ENCODE data around the gene NR3C1.
"Not testable (repeated sequence)": the region's sequence is repeated elsewhere in the genome, so short reads cannot be mapped to it uniquely, and the experiment has no call there.

Gene NR3C1

GRCh38 chr5:143329843-143330242 lies 73.6 kb downstream of the NR3C1 start:
- DNase-seq: no peak

- no peak for DNase-seq
Observed at GRCh38 chr5:143328589-143329220, 74.8 kb downstream of the NR3C1 start.

- DNase-seq: not testable (repeated sequence)
Observed at GRCh38 chr5:143325086-143325485, 78.4 kb downstream of the NR3C1 start.

DNA sequence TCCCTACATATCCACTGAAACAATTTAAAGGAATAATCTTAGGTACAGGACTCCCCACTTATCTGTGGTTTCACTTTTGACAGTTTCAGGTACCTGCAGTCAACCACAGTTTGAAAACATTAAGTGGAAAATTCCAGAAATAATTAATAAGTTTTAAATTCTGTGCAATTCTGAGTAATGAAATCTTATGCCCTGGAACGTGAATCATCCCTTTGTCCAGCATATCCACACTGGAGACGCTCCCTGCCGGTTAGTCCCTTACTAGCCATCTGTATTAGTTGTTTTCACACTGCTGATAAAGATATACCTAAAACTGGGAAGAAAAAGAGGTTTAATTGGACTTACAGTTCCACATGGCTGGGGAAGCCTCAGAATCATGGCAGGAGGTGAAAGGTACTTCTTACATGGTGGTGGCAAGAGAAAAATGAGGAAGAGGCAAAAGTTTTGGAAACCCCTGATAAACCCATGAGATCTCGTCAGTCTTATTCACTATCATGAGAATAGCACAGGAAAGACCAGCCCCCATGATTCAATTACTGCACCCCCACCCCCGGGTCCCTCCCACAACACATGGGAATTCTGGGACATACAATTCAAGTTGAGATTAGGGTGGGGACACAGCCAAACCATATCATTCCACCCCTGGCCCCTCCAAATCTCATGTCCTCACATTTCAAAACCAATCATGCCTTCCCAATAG lies 80.4 kb downstream of the NR3C1 start:
- DNase-seq: not testable (repeated sequence)

- no peak for DNase-seq
Observed at GRCh38 chr5:143322176-143322575, 81.3 kb downstream of the NR3C1 start.

DNA sequence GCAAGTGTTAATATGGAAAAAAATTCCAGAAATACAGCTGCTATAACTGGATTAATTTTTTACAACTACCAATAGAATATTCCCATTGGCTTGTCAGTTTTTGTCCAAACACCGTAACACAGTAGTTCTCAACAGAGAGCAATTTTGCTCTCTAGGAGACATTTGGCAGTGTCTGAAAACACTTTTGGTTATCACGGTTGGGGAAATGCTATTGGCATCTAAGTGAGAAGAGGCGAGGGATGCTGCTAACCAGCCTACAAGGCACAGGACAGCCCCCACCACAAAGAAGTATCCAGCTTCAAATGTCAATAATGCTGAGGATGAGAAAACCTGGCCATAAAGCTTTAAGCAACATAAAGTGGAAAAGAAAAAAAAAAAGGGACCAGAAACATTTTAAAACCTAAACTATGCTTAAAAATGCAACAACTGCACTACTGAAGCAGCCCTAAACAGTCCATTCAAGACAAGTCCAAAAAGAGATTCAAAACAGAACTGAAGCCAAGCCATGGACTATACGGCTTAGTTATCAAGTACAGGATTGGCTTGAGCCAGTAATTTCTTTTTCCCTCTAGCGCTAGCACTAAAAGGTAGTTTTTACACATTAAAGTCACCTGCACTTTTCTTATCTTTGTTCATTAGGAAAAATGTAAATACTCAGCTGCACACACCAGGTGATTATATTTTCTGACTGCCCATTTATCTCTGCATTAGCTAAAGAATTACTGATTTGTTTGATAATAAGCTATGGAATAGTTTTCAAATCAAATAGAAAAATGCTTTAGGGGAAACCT lies 83.9 kb downstream of the NR3C1 start:
- no peak for DNase-seq

- DNase-seq: no peak
Observed at GRCh38 chr5:143318833-143319232, 84.7 kb downstream of the NR3C1 start.

GRCh38 chr5:143318270-143318669 lies 85.2 kb downstream of the NR3C1 start:
- DNase-seq: no peak

DNA sequence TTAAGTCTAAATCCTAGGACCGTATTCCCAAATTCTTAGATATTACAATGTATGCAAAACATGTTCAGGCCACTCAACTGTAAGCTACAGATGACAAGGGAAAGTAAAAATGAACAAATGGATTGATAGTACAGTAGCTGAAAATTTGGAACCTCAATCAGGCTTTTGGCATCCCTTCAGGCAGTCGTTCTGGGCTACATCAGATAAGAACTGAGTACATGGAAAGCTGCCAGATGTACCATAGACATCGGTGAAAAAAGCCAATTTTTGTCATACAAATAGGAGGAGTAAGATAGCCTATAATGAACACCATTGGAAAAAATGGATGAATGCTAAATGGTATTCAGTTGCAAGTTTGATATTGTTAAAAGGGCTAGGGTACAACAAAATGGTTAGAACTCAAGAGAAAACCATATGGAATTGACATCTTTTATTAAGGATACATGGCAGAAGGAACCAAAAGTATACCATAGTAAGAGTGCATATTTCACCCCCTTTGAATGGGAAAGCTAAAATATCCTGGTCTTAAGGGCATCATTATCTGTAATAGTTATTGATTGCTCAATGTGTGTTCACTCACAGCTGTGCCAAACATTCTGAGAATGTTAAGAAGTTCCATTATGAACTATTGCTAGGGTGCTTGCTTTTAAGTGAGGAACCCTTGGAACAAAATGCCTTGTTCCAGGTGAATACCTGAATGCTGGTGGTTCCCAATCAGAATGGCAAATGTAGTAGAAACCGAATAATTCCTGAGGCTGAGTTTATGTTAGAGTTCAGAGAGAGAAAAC lies 86.4 kb downstream of the NR3C1 start:
- peak; percentile 81 for DNase-seq

- DNase-seq: no peak
Observed at GRCh38 chr5:143316337-143316736, 87.1 kb downstream of the NR3C1 start.

DNA sequence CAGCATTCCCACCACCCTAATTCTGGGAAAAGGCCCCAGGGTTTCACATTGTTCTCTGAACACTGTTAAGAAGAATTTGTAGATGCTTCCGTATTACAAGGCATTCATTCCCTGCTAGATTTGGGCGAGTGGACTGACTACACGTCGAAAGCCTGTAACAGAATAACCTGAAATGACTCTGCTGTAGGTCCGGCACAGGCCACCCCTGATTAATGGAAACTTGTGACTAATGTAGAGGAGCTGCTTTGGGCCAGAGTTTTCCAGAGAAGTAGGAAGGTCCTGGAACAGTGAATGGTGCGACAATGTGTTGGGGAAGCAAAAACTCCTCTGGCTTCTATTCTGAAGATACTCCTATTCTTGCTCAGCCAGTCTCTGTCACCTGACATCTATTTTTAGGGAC lies 87.6 kb downstream of the NR3C1 start:
- DNase-seq: no peak

DNA sequence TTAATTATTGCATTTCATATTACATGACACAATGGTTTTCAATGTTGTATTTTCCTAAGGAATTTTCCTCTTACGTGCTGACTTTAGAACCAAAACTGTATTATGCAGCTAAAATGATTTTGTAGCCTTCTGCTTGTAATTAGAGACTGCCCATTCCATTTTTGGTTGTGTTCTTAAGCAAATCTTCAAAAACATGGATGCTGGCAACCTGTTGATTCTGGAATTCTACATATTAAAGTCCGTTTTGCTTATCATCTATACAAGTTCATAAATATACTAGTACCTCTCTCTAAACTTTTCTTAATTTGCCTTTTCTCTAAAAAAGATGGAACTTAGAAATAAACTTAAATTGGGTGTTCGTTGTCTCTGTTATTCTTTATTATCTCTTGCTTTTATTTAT lies 88.3 kb downstream of the NR3C1 start:
- no peak for DNase-seq

DNA sequence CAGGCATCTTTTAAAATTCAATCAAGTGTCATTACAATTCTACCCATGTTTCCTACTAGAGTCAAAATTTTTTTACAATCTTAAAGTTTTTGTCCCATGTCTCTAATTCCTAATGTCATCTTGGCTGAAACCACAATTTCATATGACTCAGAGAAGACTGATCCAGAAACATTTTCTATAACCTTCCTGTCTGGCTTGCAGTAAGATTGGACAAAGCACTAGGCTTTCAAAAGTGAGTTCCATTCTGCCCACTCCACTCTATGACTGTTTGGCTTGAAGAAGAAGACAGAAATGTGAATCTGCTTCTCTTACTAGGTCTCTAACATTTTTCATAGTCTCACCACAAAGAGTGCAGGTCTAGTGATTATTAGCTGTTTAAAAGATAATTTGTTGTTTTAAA lies 88.8 kb downstream of the NR3C1 start:
- DNase-seq: no peak

DNA sequence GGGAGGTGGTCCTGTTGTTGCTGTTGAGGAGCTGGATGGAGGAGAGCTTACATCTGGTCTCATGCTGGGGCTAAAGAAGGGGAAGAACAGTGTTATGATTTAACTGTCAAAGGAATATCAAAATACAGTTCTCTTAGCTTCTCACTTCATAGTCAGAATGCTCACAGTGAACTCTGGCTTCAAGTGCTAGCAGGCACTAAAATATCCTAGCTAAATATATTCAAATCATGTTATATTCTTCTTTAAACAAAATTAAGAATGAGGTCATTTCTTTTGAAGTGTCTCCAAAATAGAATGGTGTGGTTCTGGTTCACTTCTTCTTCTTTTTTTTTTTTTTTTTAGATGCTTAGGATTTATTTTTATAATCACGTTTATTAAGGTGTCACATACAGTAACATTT lies 89.4 kb downstream of the NR3C1 start:
- DNase-seq: no peak

GRCh38 chr5:143313298-143313852 lies 90.1 kb downstream of the NR3C1 start:
- no peak for DNase-seq

DNA sequence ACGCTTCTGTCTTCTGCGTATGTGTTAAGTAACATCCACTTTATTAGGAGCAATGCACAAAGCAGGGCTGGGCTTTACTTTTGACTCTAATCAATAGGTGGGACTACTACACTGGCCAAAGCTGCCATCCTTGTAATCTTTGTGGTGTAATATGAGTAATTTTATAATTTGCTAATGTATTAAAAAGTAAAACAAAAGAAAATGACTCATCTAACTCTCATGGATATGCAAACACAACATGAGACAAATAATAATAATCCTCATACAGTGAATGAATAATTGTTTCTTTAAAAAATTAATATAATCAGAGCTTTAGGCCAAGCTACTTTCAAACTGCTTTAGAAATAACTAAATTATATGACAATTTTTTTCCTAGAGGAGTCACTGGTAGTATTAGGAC lies 90.7 kb downstream of the NR3C1 start:
- no peak for DNase-seq

GRCh38 chr5:143311955-143312354 lies 91.5 kb downstream of the NR3C1 start:
- DNase-seq: no peak

DNA sequence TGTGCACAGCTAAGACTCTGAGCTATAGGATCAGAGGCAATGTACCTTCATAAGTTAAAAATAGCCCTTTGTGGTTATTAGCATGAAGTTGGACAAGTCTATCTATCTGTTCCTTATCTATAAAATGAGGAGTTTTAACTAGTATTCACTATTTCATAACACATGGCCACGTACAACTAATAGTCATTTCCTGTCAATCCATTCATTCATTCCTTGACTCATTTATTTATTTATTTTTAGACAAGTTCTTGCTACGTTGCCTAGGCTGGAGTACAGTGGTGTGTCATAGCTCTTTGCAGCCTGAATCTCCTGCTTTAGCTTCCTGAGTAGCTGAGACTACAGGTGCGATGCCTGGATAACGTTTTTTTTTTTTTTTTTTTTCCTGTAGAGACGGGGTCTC lies 92.1 kb downstream of the NR3C1 start:
- DNase-seq: no peak

DNA sequence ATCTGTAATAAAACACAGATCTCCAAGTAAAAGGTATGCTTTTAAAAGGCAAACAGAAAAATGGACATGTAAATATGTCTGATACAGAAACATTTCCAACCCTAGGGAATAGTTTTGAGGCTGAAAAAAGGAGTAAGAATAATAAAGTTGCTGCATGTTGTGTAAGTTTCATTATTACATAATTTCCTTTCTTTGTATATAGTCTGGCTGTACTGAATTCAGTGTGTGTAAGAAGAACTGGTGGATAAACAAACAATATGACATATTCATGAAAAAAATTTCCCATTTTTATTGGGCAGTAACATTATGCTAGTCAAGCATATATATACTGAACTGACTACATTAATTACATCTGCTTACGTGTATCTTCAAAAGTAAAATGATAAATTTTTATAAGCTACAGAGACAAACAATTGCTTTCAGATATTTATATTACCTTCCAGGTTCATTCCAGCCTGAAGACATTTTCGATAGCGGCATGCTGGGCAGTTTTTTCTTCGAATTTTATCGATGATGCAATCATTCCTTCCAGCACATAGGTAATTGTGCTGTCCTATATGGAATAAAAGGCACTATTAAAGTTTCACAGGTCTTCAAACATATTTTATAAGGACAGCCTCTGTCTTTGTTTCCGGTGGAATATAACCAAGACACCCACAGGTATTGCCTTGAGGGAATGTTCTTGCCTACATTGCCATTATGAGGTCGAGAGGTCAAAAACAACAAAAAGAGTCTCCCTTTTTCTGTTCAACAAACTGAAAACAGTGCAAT lies 93.6 kb downstream of the NR3C1 start:
- DNase-seq: no peak

GRCh38 chr5:143308731-143309130 lies 94.8 kb downstream of the NR3C1 start:
- DNase-seq: no peak

GRCh38 chr5:143306040-143306439 lies 97.4 kb downstream of the NR3C1 start:
- DNase-seq: no peak

DNA sequence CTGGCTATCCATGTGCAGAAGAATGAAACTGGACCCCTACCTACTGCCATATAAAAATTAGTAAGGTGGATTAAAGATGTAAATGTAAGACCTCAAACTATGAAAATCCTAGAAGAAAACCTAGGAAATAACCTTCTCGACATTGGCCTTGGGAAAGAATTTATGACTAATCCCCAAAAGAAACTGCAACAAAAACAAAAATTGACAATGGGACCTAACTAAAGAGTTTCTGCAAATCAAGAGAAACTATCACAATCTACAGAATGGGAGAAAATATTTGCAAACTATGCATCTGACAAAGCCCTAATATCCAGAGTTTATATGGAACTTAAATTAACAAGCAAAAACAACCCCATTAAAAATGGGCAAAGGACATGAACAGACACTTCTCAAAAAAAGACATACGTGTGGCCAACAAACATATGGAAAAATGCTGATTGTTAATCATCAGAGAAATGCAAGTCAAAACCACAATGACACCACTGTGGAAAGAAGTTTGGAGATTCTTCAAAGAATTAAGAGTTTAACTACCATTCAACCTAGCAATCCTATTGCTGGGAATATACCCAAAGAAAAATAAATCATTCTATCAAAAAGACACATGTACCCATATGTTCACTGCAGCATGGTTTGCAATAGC lies 98.5 kb downstream of the NR3C1 start:
- no peak for DNase-seq

Measured in hematopoietic multipotent progenitor cell treated with erythropoietin and hydrocortisone succinate and interleukin-3 and kit ligand, for 8 days (in vitro differentiated cells).